Activated CD4-positive, alpha-beta memory T cell treated with anti-CD3 and anti-CD28 coated beads, Interleukin-2, amount 10 ng/mL, durations not matched to agents 7 days and 5 days (primary cell): ENCODE measurements around the gene MCHR1. TPM values are rescaled to one million over a fixed set of nuclear protein-coding genes. Genes with fewer than 3 reads are reported as not detected.

Experiments used
- CTCF ChIA-PET: fragments of 350-600 bp; sonication (Branson Sonifier 250); formaldehyde crosslinking; loops from one replicate; lab custom pipeline; 2021; ENCODE audit warnings: antibody characterized with exemption, inconsistent platforms; lab: Charles Lee
- POLR2A ChIA-PET: fragments of 350-600 bp; sonication (Branson Sonifier 250); formaldehyde crosslinking; loops from one replicate; lab custom pipeline; 2021; ENCODE audit warnings: antibody characterized with exemption; lab: Charles Lee
- DNase-seq: peaks from one replicate; pipeline ENCODE4 v3.0.0-alpha.2; 2020
- H3K27ac Mint-ChIP-seq: one replicate; pipeline ENCODE4 v1.8.0; 2021; ENCODE audit warnings: mild to moderate bottlenecking, mixed read lengths
- H3K27me3 Mint-ChIP-seq: one replicate; pipeline ENCODE4 v1.8.0; 2021; ENCODE audit warnings: mixed read lengths
- H3K36me3 Mint-ChIP-seq: one replicate; pipeline ENCODE4 v1.8.0; 2021; ENCODE audit warnings: low read depth, mixed read lengths
- H3K4me1 Mint-ChIP-seq: one replicate; pipeline ENCODE4 v1.8.0; 2021; ENCODE audit warnings: mixed read lengths
- H3K4me3 Mint-ChIP-seq: one replicate; pipeline ENCODE4 v1.8.0; 2021; ENCODE audit warnings: mild to moderate bottlenecking, mixed read lengths
- H3K9me3 Mint-ChIP-seq: one replicate; pipeline ENCODE4 v1.8.0; 2021; ENCODE audit warnings: mixed read lengths
- total RNA-seq, 2 experiments: library from RNA; stranded (reverse); gene quantifications; one replicate each; pipeline ENCODE4 v1.2.3, GENCODE V29; 2021

Gene MCHR1
- total RNA-seq, 2 experiments from 2014 or later, result not detected

DNA sequence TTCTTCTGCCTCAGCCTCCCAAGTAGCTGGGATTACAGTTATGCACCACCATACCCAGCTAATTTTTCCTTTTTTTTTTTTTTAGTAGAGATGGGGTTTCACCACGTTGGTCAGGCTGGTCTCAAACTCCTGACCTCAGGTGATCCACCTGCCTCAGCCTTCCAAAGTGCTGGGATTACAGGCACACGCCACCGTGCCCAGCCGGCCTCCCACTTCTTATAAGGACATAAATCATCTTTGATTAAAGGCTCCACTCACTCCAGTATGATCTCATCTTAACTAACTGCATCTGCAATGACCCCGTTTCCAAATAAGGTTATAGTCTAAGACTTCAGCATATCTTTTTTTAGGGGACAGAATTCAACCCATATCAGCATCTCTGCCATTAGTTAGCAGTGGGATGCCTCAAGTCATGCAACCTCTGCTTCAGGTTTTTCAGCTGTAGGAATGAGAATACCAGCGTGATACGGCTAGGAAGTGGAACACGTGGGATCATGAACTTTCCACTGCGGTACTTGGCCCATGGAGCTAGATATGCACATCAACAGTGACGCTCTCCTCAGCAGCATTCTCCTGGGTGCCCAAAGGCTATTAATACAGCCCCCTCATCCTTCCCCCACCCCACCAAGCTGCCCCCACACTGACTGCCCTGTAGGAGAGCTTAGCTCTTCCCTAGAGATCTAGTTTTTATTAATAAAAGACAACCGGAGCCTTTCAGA, 41.4 kb downstream of the MCHR1 start:
- ChIA-PET POLR2A (no interaction called here), CTCF (interaction anchor here (0.6 to 1.9 kb wide), 2 partner anchors 33 to 38 kb away, joined by 3 to 6 read pairs; no protein-coding TSS in a partner anchor)
- H3K27me3 Mint-ChIP-seq, result peaks cover 15% of the 10 kb centered on the region
- H3K4me3 Mint-ChIP-seq, result no peak overlapping the region
- no peaks in the 10 kb centered on the region for H3K36me3 Mint-ChIP-seq
- H3K9me3 Mint-ChIP-seq, result no peaks in the 10 kb centered on the region
- no peak overlapping the region for H3K27ac Mint-ChIP-seq
- DNase-seq, result no peak
- H3K4me1 Mint-ChIP-seq, result peaks cover 7% of the 10 kb centered on the region

DNA sequence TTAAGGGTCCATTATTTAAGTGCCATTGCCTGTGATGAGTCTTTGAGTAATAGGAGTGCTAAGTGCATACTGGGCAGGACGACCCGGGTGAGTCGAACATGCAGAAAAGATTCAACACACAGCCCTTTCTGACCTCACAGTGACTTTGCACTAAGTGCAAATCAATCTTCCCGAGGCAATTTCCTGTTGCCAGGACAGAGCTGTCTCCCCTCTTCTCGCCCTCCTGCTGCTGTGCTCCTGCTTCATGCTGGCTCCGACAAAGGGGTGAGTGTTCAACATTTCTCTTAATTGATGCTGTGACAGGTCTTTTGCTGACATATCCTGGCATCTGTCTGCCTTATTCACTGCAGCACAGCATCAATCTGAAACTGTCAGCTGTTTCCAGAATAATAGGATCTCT, 42.0 kb downstream of the MCHR1 start:
- ChIA-PET POLR2A (interaction anchor here (1.0 kb wide), 1 partner anchor 9 kb away, joined by 4 read pairs; no protein-coding TSS in a partner anchor), CTCF (interaction anchor here (0.6 to 1.9 kb wide), 2 partner anchors 33 to 38 kb away, joined by 3 to 6 read pairs; no protein-coding TSS in a partner anchor)
- Mint-ChIP-seq H3K4me3 (no peak overlapping the region), H3K4me1 (peaks cover 7% of the 10 kb centered on the region), H3K9me3 (no peaks in the 10 kb centered on the region), H3K27ac (no peak overlapping the region), H3K27me3 (peaks cover 13% of the 10 kb centered on the region), H3K36me3 (no peaks in the 10 kb centered on the region)
- no peak for DNase-seq

DNA sequence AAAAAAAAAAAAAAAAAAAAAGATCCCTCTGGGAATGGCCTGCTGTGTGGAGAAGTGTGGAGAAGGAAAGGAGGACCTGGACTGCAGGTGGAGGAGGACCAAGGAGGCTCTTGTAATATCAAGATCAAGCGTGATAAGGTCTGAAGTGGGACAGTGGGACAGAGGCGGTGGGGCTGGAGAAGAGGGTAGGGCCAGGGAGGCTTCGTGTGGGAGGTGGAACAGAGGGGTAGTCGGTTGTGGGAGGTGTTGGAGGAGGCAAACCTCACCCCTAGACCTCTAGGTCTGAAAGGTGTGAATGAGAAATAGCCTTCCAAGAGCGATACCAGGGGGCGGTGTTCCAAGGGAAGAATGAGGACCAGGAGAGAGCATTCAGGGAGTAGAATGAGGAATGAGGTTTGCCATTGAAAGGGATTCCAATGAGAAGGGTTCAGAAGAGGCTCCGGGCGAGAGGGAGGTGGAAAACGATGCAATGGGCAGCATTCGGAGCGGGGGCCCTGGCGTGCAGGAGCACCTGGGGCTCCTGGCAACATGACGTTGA, 44.2 kb downstream of the MCHR1 start:
- H3K9me3 Mint-ChIP-seq, result no peaks in the 10 kb centered on the region
- DNase-seq, result no peak
- H3K36me3 Mint-ChIP-seq, result no peaks in the 10 kb centered on the region
- ChIA-PET POLR2A (no interaction called here), CTCF (interaction anchor here (0.6 kb wide), 1 partner anchor 26 kb away, joined by 4 read pairs; no protein-coding TSS in a partner anchor)
- H3K27me3 Mint-ChIP-seq, result peaks cover 8% of the 10 kb centered on the region
- H3K27ac Mint-ChIP-seq, result no peak overlapping the region
- peaks cover 19% of the 10 kb centered on the region for H3K4me1 Mint-ChIP-seq
- no peak overlapping the region for H3K4me3 Mint-ChIP-seq

DNA sequence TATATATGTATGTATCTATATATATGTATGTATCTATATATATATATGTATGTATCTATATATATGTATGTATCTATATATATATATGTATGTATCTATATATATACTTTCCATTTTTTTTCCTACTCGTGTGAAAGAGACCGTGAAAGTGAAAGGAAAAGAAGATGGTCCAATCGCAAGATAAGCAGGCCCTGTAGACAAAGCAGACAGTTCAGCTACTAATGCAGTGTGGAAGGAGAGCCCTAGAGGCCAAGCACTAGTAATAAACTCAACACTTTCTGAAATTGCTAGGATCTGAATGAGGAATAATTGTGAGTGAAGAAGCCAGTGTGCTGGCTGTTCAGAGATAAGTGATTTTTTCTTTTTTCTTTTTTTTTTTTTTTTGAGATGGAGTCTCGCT, 47.2 kb downstream of the MCHR1 start:
- H3K36me3 Mint-ChIP-seq, result peaks cover 3% of the 10 kb centered on the region
- CTCF ChIA-PET, result interaction anchor here (0.7 to 1.5 kb wide), 4 partner anchors 9 to 92 kb away, joined by 3 to 5 read pairs (median 4); no protein-coding TSS in a partner anchor

DNA sequence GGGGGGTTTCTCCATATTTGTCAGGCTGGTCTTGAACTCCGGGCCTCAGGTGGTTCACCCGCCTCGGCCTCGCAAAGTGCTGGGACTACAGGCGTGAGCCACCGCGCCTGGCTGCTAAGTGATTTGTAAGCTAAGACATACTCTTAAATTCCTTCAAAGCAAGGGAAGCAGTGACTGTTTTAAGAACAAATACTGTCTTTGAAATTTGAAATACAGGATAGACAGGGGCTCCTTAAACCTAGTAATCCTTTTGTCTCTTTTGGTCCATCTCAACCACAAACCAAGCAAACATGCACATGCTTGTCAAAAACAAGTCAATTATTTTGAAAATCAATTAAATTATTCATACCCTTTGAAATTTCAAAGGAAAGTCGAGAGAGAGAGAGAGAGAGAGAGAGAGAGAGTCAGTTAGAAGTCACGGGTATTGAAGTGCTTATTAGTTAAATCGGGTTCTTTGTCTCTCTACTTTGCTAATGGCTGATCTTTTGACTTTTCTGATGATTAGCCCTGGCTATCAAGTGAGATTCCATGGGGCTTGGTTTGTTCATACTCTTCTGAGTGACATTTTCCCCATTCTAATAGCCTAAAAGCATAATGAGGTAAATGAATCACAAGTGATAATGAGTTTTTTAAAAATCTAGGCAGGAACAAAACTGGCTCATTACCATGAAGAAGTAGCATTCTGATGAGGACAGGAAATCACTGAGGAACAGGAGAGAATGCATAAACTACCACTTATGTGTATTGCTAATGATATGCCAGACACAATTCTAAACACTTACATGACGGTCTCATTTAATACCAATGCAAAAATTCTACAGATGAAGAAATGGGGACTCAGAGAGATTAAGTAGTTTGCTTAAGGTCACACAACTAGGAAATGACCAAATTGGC, 48.0 kb downstream of the MCHR1 start:
- H3K27me3 Mint-ChIP-seq, result peaks cover 1% of the 10 kb centered on the region
- ChIA-PET CTCF (interaction anchor here (0.7 to 1.7 kb wide), 5 partner anchors 8 to 91 kb away, joined by 3 to 8 read pairs (median 4); no protein-coding TSS in a partner anchor), POLR2A (interaction anchor here (1.6 kb wide), 1 partner anchor 10 kb away, joined by 6 read pairs; no protein-coding TSS in a partner anchor)
- peaks cover 4% of the 10 kb centered on the region for H3K36me3 Mint-ChIP-seq
- peak overlapping the region; percentile 50 for H3K27ac Mint-ChIP-seq
- H3K4me1 Mint-ChIP-seq, result peaks cover 44% of the 10 kb centered on the region
- H3K4me3 Mint-ChIP-seq, result no peak overlapping the region
- no peak for DNase-seq
- no peaks in the 10 kb centered on the region for H3K9me3 Mint-ChIP-seq

More for the DNA sequence above, 47.2 kb downstream of the MCHR1 start:
- Mint-ChIP-seq H3K9me3 (no peaks in the 10 kb centered on the region), H3K4me1 (peaks cover 39% of the 10 kb centered on the region), H3K27me3 (peaks cover 1% of the 10 kb centered on the region), H3K27ac (peak overlapping the region; percentile 60), H3K4me3 (peak overlapping the region; percentile 24)
- no peak for DNase-seq
- POLR2A ChIA-PET, result interaction anchor here (1.6 kb wide), 1 partner anchor 9 kb away, joined by 6 read pairs; no protein-coding TSS in a partner anchor

DNA sequence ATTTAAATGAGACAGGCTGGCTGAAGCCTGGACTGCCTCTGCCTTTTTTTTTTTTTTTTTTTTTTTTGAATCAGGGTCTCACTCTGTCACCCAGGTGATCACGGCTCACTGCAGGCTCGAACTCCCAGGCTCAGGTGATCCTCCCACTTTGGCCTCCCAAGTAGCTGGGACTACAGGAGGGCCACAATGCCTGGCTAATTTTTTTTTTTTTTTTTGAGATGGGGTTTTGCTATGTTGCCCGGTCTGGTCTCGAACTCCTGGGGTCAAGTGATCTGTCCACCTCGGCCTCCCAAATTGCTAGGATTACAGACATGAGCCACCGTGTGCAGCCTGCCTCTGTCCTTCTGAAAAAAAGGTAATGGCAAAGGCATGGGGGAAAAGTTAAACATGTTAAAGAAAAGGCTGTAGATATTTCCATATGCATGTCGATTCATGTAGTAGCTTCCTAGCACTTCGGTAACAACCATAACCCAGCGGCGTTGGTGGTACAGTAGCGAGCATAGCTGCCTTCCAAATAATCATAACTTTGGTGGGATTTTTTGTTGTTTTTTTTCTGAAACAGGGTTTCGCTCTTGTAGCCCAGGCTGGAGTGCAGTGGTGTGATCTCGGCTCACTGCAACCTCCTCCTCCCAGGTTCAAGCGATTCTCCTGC, 48.8 kb downstream of the MCHR1 start:
- ChIA-PET POLR2A (interaction anchor here (1.1 kb wide), 1 partner anchor 17 kb away, joined by 4 read pairs; no protein-coding TSS in a partner anchor), CTCF (interaction anchor here (1.0 to 1.7 kb wide), 4 partner anchors 16 to 203 kb away, joined by 3 to 8 read pairs (median 3); no protein-coding TSS in a partner anchor)
- Mint-ChIP-seq H3K27ac (peak overlapping the region; percentile 56), H3K36me3 (peaks cover 4% of the 10 kb centered on the region), H3K4me1 (peaks cover 50% of the 10 kb centered on the region), H3K9me3 (no peaks in the 10 kb centered on the region), H3K4me3 (no peak overlapping the region), H3K27me3 (peaks cover 1% of the 10 kb centered on the region)
- DNase-seq, result no peak

DNA sequence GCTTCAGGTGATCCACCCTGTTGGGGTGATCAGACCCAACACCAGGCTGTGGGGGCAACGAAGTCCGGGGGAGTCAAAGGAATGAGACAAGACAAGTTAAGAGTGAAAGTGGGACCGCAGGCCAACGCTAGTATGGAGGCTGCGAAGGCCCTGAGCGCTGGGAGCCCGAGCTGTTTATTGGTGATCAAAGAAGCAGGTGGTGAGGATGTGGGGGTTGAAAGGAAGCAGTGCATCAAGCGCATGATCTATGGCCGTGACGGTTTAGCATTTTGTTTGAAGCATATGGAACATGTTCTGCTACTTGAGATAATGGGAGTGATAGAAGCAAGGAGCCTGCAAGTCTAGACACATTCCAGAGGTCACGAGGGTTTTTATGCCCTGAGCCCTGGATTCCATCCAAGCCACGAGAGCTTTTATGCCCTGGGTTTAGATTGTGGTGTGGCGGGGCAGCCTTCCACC, 49.5 kb downstream of the MCHR1 start:
- Mint-ChIP-seq H3K27ac (peak overlapping the region; percentile 34), H3K36me3 (peaks cover 4% of the 10 kb centered on the region), H3K9me3 (no peaks in the 10 kb centered on the region), H3K4me1 (peaks cover 51% of the 10 kb centered on the region), H3K27me3 (peaks cover 1% of the 10 kb centered on the region), H3K4me3 (peak overlapping the region; percentile 21)
- POLR2A ChIA-PET, result interaction anchor here (1.1 kb wide), 1 partner anchor 17 kb away, joined by 4 read pairs; no protein-coding TSS in a partner anchor
- peak; percentile 68 for DNase-seq
- CTCF ChIA-PET, result interaction anchor here (1.0 to 1.7 kb wide), 4 partner anchors 17 to 204 kb away, joined by 3 to 8 read pairs (median 3); no protein-coding TSS in a partner anchor

DNA sequence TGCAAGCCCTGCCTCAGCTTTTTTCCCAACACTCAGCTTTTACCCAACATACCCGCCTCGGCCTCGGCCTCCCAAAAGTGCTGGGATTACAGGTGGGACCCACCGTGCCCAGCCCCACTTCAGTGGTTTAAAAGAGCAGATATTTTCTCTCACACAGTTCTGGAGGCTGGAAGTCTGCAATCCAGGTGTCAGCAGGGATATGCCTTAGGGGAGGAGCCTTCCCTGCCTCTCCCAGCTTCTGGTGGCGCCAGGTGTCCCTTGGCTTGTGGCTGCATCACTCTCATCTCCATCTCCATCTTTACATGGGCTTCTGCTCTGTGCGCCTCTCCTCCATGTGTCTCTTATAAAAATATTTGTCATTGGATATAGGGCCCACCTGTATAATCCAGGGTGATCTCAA, 50.0 kb downstream of the MCHR1 start:
- Mint-ChIP-seq H3K27ac (no peak overlapping the region), H3K27me3 (peaks cover 1% of the 10 kb centered on the region), H3K36me3 (peaks cover 4% of the 10 kb centered on the region), H3K9me3 (no peaks in the 10 kb centered on the region), H3K4me3 (no peak overlapping the region), H3K4me1 (peaks cover 53% of the 10 kb centered on the region)
- DNase-seq, result no peak
- POLR2A ChIA-PET, result interaction anchor here (1.1 to 1.2 kb wide), 1 partner anchor 18 kb away, joined by 3 to 4 read pairs; no protein-coding TSS in a partner anchor
- CTCF ChIA-PET, result interaction anchor here (1.0 to 1.7 kb wide), 5 partner anchors 17 to 205 kb away, joined by 3 to 8 read pairs (median 3); no protein-coding TSS in a partner anchor

Other genes starting within 250 kb of the MCHR1 start
- gene MRTFA, start 42.8 kb upstream of the MCHR1 start, total RNA-seq, result 10 to 100 TPM; 58.5 to 61.5 TPM
- gene SLC25A17, start 139.9 kb downstream of the MCHR1 start, total RNA-seq, result 10 to 100 TPM; 17.1 to 17.5 TPM
- 100 to 1,000 TPM; 138 to 142 TPM for gene ST13, start 177.2 kb downstream of the MCHR1 start, total RNA-seq
- 10 to 100 TPM; 11.3 to 13.2 TPM for gene XPNPEP3, start 177.7 kb downstream of the MCHR1 start, total RNA-seq
- gene DNAJB7, start 182.6 kb downstream of the MCHR1 start, total RNA-seq, result not detected